IMR-90 (cell line): ENCODE data around the gene RBM42. TPM values are rescaled to one million over a fixed set of nuclear protein-coding genes. Genes with fewer than 3 reads are reported as not detected.

ENCODE experiments used
- ATAC-seq: fragments of 200-7000 bp; cut with Tn5 transposase; 2 replicates; pipeline ENCODE4 v1.9.1; 2020; ENCODE audit warnings: low read depth, mild to moderate bottlenecking, moderate library complexity
- BruUV-seq: library from RNA; stranded (reverse); fragments of 400-500 nt; replicated peaks from 2 replicates; lab custom pipeline; 2021; lab: Mats Ljungman, UMichigan
- CTCF ChIA-PET: fragments of 300-600 bp; formaldehyde crosslinking; extraction: SDS; loops from one replicate; lab custom pipeline; 2021; ENCODE audit warnings: antibody characterized with exemption; lab: Yijun Ruan, JAX
- POLR2A ChIA-PET: fragments of 300-600 bp; sonication (Branson Sonifier 250); formaldehyde crosslinking; loops from one replicate; lab custom pipeline; 2022; ENCODE audit warnings: antibody characterized with exemption; ENCODE audit not compliant: unreplicated experiment; lab: Charles Lee
- DNase-seq: peaks from one replicate; pipeline ENCODE4 v3.0.0; 2013
- H2AFZ ChIP-seq: replicated peaks from 2 replicates; pipeline ENCODE3; 2013; ENCODE audit warnings: low read length, mild to moderate bottlenecking; ENCODE audit not compliant: poor library complexity
- H2AK5ac ChIP-seq: 2 replicates; pipeline ENCODE4 v1.6.1; 2013; ENCODE audit warnings: low read depth, low read length, inconsistent platforms
- H2AK9ac ChIP-seq: replicated peaks from 2 replicates; pipeline ENCODE3; 2013; ENCODE audit warnings: mild to moderate bottlenecking, low read depth, low read length, moderate library complexity; ENCODE audit not compliant: poor library complexity
- H2BK120ac ChIP-seq: 2 replicates; pipeline ENCODE4 v1.6.1; 2013; ENCODE audit warnings: low read depth, low read length, inconsistent platforms
- H2BK15ac ChIP-seq: 3 replicates; pipeline ENCODE4 v1.6.1; 2013; ENCODE audit warnings: low read depth, low read length, inconsistent platforms
- H2BK20ac ChIP-seq: 2 replicates; pipeline ENCODE4 v1.6.1; 2013; ENCODE audit warnings: low read depth, mild to moderate bottlenecking, inconsistent platforms, low read length, moderate library complexity
- H2BK5ac ChIP-seq: 2 replicates; pipeline ENCODE4 v1.6.1; 2013; ENCODE audit warnings: mild to moderate bottlenecking, low read depth, low read length, inconsistent platforms; ENCODE audit not compliant: poor library complexity, severe bottlenecking
- H3K14ac ChIP-seq: replicated peaks from 2 replicates; pipeline ENCODE4 v1.6.1; 2013; ENCODE audit warnings: low read depth, low read length, inconsistent platforms
- H3K18ac ChIP-seq: 2 replicates; pipeline ENCODE4 v1.6.1; 2013; ENCODE audit warnings: low read depth, low read length, control low read depth
- H3K23ac ChIP-seq: 2 replicates; pipeline ENCODE4 v1.6.1; 2013; ENCODE audit warnings: low read depth, low read length, inconsistent platforms
- H3K27ac ChIP-seq: 2 replicates; pipeline ENCODE4 v1.5.1; 2013; ENCODE audit warnings: mild to moderate bottlenecking, control low read depth, low read length; ENCODE audit not compliant: insufficient read depth
- H3K27me3 ChIP-seq: 2 replicates; pipeline ENCODE4 v1.6.1; 2013; ENCODE audit warnings: low read length; ENCODE audit not compliant: control insufficient read depth, insufficient read depth
- H3K36me3 ChIP-seq: 2 replicates; pipeline ENCODE4 v1.6.1; 2013; ENCODE audit warnings: low read length, mixed read lengths; ENCODE audit not compliant: control insufficient read depth, insufficient read depth
- H3K4ac ChIP-seq: 2 replicates; pipeline ENCODE4 v1.6.1; 2013; ENCODE audit warnings: low read depth, low read length, inconsistent platforms
- H3K4me1 ChIP-seq: 2 replicates; pipeline ENCODE4 v1.6.1; 2013; ENCODE audit warnings: low read length, mixed read lengths; ENCODE audit not compliant: control insufficient read depth, insufficient read depth
- H3K4me2 ChIP-seq: 2 replicates; pipeline ENCODE4 v1.6.1; 2013; ENCODE audit warnings: low read depth, mild to moderate bottlenecking, control low read depth, low read length, moderate library complexity
- H3K4me3 ChIP-seq: 2 replicates; pipeline ENCODE4 v1.5.1; 2013; ENCODE audit warnings: low read depth, mild to moderate bottlenecking, control low read depth, low read length, moderate library complexity; ENCODE audit not compliant: insufficient read depth
- H3K56ac ChIP-seq: 2 replicates; pipeline ENCODE4 v1.6.1; 2013; ENCODE audit warnings: low read length, inconsistent platforms; ENCODE audit not compliant: insufficient read depth; ENCODE audit errors: extremely low read depth
- H3K79me1 ChIP-seq, 2 experiments: 2 replicates each; pipeline ENCODE4 v1.6.1; 2013; ENCODE audit warnings: low read length in 2 of 2, inconsistent platforms in 1 of 2, low read depth in 1 of 2
- H3K9ac ChIP-seq: 2 replicates; pipeline ENCODE4 v1.6.1; 2013; ENCODE audit warnings: low read depth, low read length, control low read depth
- H3K9me1 ChIP-seq: 2 replicates; pipeline ENCODE4 v1.6.1; 2013; ENCODE audit warnings: low read length, inconsistent platforms; ENCODE audit not compliant: insufficient read depth
- H3K9me3 ChIP-seq: 2 replicates; pipeline ENCODE4 v1.6.1; 2013; ENCODE audit warnings: low read length; ENCODE audit not compliant: control insufficient read depth, insufficient read depth
- H4K20me1 ChIP-seq: 2 replicates; pipeline ENCODE4 v1.6.1; 2013; ENCODE audit warnings: low read length, inconsistent platforms; ENCODE audit not compliant: insufficient read depth
- H4K5ac ChIP-seq: 2 replicates; pipeline ENCODE4 v1.6.1; 2013; ENCODE audit warnings: mild to moderate bottlenecking, low read depth, low read length, control low read depth
- H4K8ac ChIP-seq, 2 experiments: 2 replicates each; pipeline ENCODE4 v1.6.1; 2013; ENCODE audit warnings: low read depth in 2 of 2, low read length in 2 of 2, control low read depth in 1 of 2, inconsistent platforms in 1 of 2
- H4K91ac ChIP-seq: 2 replicates; pipeline ENCODE4 v1.6.1; 2013; ENCODE audit warnings: low read depth, low read length, inconsistent platforms; ENCODE audit not compliant: insufficient read depth
- BHLHE40 ChIP-seq: fragments of 150-350 bp; IDR thresholded peaks from 2 replicates; pipeline ENCODE4 v1.6.1; 2016; ENCODE audit warnings: mild to moderate bottlenecking, low read depth, low read length
- CEBPB ChIP-seq: IDR thresholded peaks from 2 replicates; pipeline ENCODE4 v1.6.1; 2012; ENCODE audit warnings: low read depth, low read length, improper control_type of control experiment
- CHD1 ChIP-seq: IDR thresholded peaks from 2 replicates; pipeline ENCODE4 v1.6.1; 2012; ENCODE audit warnings: low read depth, low read length, improper control_type of control experiment
- FOS ChIP-seq: fragments of 150-350 bp; IDR thresholded peaks from 2 replicates; pipeline ENCODE4 v1.6.1; 2016; ENCODE audit warnings: low read depth, low read length
- MAFK ChIP-seq: IDR thresholded peaks from 2 replicates; pipeline ENCODE4 v1.6.1; 2012; ENCODE audit warnings: low read depth, low read length, improper control_type of control experiment
- MAZ ChIP-seq: IDR thresholded peaks from 2 replicates; pipeline ENCODE4 v1.6.1; 2012; ENCODE audit warnings: low read depth, mild to moderate bottlenecking, low read length, improper control_type of control experiment, moderate library complexity, borderline replicate concordance
- MXI1 ChIP-seq: IDR thresholded peaks from 2 replicates; pipeline ENCODE4 v1.6.1; 2012; ENCODE audit warnings: low read depth, mild to moderate bottlenecking, low read length, moderate library complexity, borderline replicate concordance
- NFE2L2 ChIP-seq: fragments of 150-350 bp; IDR thresholded peaks from 2 replicates; pipeline ENCODE4 v1.6.1; 2016; ENCODE audit warnings: low read depth, mild to moderate bottlenecking, low read length
- POLR2A ChIP-seq: IDR thresholded peaks from 2 replicates; pipeline ENCODE4 v1.6.1; 2012; ENCODE audit warnings: mild to moderate bottlenecking, low read depth, low read length
- RAD21 ChIP-seq: IDR thresholded peaks from 2 replicates; pipeline ENCODE4 v1.6.1; 2012; ENCODE audit warnings: low read length, improper control_type of control experiment
- RCOR1 ChIP-seq: IDR thresholded peaks from 2 replicates; pipeline ENCODE4 v1.6.1; 2012; ENCODE audit warnings: mild to moderate bottlenecking, low read length, improper control_type of control experiment; ENCODE audit not compliant: insufficient replicate concordance
- RFX5 ChIP-seq: IDR thresholded peaks from 2 replicates; pipeline ENCODE4 v1.8.0; 2012; ENCODE audit warnings: low read depth, mild to moderate bottlenecking, low read length, moderate library complexity
- SMC3 ChIP-seq: fragments of 150-350 bp; IDR thresholded peaks from 2 replicates; pipeline ENCODE4 v1.6.1; 2016; ENCODE audit warnings: low read depth, mild to moderate bottlenecking, antibody characterized with exemption, low read length, moderate library complexity
- WGBS, 2 experiments: methylation state at CpG; one replicate each; pipeline versions ENCODE4 v1.1.5 to v1.1.7; 2013; ENCODE audit warnings: missing lambda C conversion rate in 2 of 2; ENCODE audit not compliant: insufficient read length in 1 of 2; ENCODE audit errors: extremely low coverage in 2 of 2; 5-methylcytosine and 5-hydroxymethylcytosine counted together
- dilution Hi-C: fragments of 300-500 bp; cut with HindIII; formaldehyde crosslinking; loops from one replicate; pipeline ENCODE4 v1.14.3; 2018; ENCODE audit warnings: low sequenced_read_pairs; ENCODE audit not compliant: unreplicated experiment
- in situ Hi-C: fragments of 300-500 bp; cut with MboI; formaldehyde crosslinking; loops from 3 replicates; pipeline ENCODE4 v1.14.3; 2019; ENCODE audit warnings: low sequenced_read_pairs, inconsistent platforms, mixed read lengths
- intact Hi-C: fragments of 100-400 bp; cut with micrococcal nuclease; formaldehyde crosslinking; loops from 2 replicates; pipeline ENCODE4 v1.10.0; 2022
- polyA plus RNA-seq, 3 experiments: library from polyadenylated mRNA; depleted of rRNA; stranded (reverse); fragments of >200 nt; gene quantifications; 2 replicates each; pipeline ENCODE4 v1.2.3, GENCODE V29; 2012; ENCODE audit warnings: low replicate concordance in 1 of 3
- total RNA-seq: library from RNA; depleted of rRNA; stranded (reverse); fragments of >200 nt; gene quantifications from 2 replicates; pipeline ENCODE4 v1.2.3, GENCODE V29; 2012
- TF ChIP-seq, protein P1 (sequence below): fragments of 150-350 bp; IDR thresholded peaks from 2 replicates; pipeline ENCODE4 v1.6.1; 2017; ENCODE audit warnings: mild to moderate bottlenecking, antibody characterized with exemption, low read length, low read depth
- TF ChIP-seq, protein P2 (sequence below): fragments of 150-350 bp; IDR thresholded peaks from 2 replicates; pipeline ENCODE4 v1.6.1; 2016; ENCODE audit warnings: low read depth, mild to moderate bottlenecking, low read length, moderate library complexity, borderline replicate concordance
- TF ChIP-seq, protein P3 (sequence below): conservative IDR thresholded peaks from 2 replicates; pipeline ENCODE4 v1.5.1; 2012; ENCODE audit warnings: mild to moderate bottlenecking, low read depth, low read length, improper control_type of control experiment

The RBM42 gene
- total and polyA plus RNA-seq, 2 of the 4 experiments (the other 2 are of a cell fraction): 19.0 to 41.5 TPM

DNA sequence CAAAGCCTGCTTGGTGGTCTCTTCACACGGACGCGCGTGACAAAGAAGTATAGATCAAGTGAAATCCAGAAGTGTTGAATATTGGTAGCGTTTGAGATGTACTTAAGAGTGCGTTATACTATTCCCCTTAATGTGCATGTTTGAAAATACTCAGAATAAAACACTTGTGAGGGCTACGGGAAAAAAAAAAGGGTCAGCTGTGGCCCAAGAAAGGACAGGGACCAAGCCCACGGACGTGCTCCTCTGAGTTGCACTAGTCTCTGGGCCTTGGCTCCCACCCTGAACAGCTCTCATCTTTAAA lies 622 bp upstream of the RBM42 start:
- 0% methylated on average over 3 of the region's 9 CpGs; no CpG with 5 or more reads in 1 of the 2 experiments for WGBS, 2 experiments
- CTCF ChIA-PET: no interaction called here
- POLR2A ChIA-PET: no interaction called here

More for the DNA sequence above, 622 bp upstream of the RBM42 start:
- H2BK15ac ChIP-seq: no peak overlapping the region
- H3K18ac ChIP-seq: no peak overlapping the region
- H3K4me3 ChIP-seq: peak overlapping the region; percentile 53
- TF ChIP-seq, protein P1, sequence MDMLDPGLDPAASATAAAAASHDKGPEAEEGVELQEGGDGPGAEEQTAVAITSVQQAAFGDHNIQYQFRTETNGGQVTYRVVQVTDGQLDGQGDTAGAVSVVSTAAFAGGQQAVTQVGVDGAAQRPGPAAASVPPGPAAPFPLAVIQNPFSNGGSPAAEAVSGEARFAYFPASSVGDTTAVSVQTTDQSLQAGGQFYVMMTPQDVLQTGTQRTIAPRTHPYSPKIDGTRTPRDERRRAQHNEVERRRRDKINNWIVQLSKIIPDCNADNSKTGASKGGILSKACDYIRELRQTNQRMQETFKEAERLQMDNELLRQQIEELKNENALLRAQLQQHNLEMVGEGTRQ: no peak
- TF ChIP-seq NFE2L2: no peak
- no peak for TF ChIP-seq FOS
- TF ChIP-seq, protein P2, sequence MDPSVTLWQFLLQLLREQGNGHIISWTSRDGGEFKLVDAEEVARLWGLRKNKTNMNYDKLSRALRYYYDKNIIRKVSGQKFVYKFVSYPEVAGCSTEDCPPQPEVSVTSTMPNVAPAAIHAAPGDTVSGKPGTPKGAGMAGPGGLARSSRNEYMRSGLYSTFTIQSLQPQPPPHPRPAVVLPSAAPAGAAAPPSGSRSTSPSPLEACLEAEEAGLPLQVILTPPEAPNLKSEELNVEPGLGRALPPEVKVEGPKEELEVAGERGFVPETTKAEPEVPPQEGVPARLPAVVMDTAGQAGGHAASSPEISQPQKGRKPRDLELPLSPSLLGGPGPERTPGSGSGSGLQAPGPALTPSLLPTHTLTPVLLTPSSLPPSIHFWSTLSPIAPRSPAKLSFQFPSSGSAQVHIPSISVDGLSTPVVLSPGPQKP: no peak
- no peak for TF ChIP-seq MXI1
- TF ChIP-seq, protein P3, sequence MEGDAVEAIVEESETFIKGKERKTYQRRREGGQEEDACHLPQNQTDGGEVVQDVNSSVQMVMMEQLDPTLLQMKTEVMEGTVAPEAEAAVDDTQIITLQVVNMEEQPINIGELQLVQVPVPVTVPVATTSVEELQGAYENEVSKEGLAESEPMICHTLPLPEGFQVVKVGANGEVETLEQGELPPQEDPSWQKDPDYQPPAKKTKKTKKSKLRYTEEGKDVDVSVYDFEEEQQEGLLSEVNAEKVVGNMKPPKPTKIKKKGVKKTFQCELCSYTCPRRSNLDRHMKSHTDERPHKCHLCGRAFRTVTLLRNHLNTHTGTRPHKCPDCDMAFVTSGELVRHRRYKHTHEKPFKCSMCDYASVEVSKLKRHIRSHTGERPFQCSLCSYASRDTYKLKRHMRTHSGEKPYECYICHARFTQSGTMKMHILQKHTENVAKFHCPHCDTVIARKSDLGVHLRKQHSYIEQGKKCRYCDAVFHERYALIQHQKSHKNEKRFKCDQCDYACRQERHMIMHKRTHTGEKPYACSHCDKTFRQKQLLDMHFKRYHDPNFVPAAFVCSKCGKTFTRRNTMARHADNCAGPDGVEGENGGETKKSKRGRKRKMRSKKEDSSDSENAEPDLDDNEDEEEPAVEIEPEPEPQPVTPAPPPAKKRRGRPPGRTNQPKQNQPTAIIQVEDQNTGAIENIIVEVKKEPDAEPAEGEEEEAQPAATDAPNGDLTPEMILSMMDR: no peak
- TF ChIP-seq CEBPB: no peak
- no peak for TF ChIP-seq POLR2A
- no peak for TF ChIP-seq MAZ
- no peak for TF ChIP-seq RCOR1
- no peak for TF ChIP-seq CHD1
- TF ChIP-seq MAFK: no peak
- no peak for TF ChIP-seq BHLHE40
- TF ChIP-seq RFX5: no peak
- TF ChIP-seq SMC3: no peak
- TF ChIP-seq RAD21: no peak
- peak overlapping the region; percentile 12; the same call in 1 of the 2 replicates for H3K23ac ChIP-seq
- H2AFZ ChIP-seq: peak overlapping the region; percentile 92
- dilution Hi-C loops (no loop called here), in situ Hi-C loops (no loop called here), intact Hi-C loops (loop anchor here (2.0 to 5.0 kb wide), 2 partner anchors 81 to 275 kb away; partner anchors contain the start of gene TMEM147)
- H4K5ac ChIP-seq: peak overlapping the region; percentile 77
- peak overlapping the region; percentile 47 for H2AK5ac ChIP-seq
- H3K9ac ChIP-seq: peak overlapping the region; percentile 65
- no peak for ATAC-seq
- no TSS peak for BruUV-seq
- H3K27me3 ChIP-seq: no peaks in the 10 kb centered on the region
- H4K91ac ChIP-seq: peak overlapping the region; percentile 64
- peak overlapping the region; percentile 55 for H3K27ac ChIP-seq
- H3K4me2 ChIP-seq: peak overlapping the region; percentile 87
- 0 out of 2 replicates have a peak, but pooled peaks cover 2% of the 10 kb centered on the region for H3K9me1 ChIP-seq
- H3K4me1 ChIP-seq: peaks cover 2% of the 10 kb centered on the region; the same call in 1 of the 2 replicates
- no peak overlapping the region for H2BK20ac ChIP-seq
- peak overlapping the region; percentile 84 for H2AK9ac ChIP-seq
- H4K20me1 ChIP-seq: no peaks in the 10 kb centered on the region
- peak overlapping the region; percentile 23 for H2BK5ac ChIP-seq
- peaks cover 12 to 24% of the 10 kb centered on the region in 2 experiments for H3K79me1 ChIP-seq
- H3K36me3 ChIP-seq: peaks cover 27% of the 10 kb centered on the region
- H3K14ac ChIP-seq: peak overlapping the region; percentile 77
- peak overlapping the region; percentile 94 to 98 for H4K8ac ChIP-seq
- H3K56ac ChIP-seq: peak overlapping the region; percentile 80
- no peaks in the 10 kb centered on the region for H3K9me3 ChIP-seq
- peak overlapping the region; percentile 18; the same call in 1 of the 2 replicates for H2BK120ac ChIP-seq
- peak overlapping the region; percentile 66 for H3K4ac ChIP-seq
- no peak for DNase-seq
